IMR-90 (cell line): ENCODE measurements around the gene LYRM4. TPM values are rescaled to one million over a fixed set of nuclear protein-coding genes. Genes with fewer than 3 reads are reported as not detected.

Source experiments
- ATAC-seq: fragments of 200-7000 bp; cut with Tn5 transposase; 2 replicates; pipeline ENCODE4 v1.9.1; 2020; ENCODE audit warnings: low read depth, mild to moderate bottlenecking, moderate library complexity
- BruUV-seq: library from RNA; stranded (reverse); fragments of 400-500 nt; replicated peaks from 2 replicates; lab custom pipeline; 2021; lab: Mats Ljungman, UMichigan
- CTCF ChIA-PET: fragments of 300-600 bp; formaldehyde crosslinking; extraction: SDS; loops from one replicate; lab custom pipeline; 2021; ENCODE audit warnings: antibody characterized with exemption; lab: Yijun Ruan, JAX
- POLR2A ChIA-PET: fragments of 300-600 bp; sonication (Branson Sonifier 250); formaldehyde crosslinking; loops from one replicate; lab custom pipeline; 2022; ENCODE audit warnings: antibody characterized with exemption; ENCODE audit not compliant: unreplicated experiment; lab: Charles Lee
- DNase-seq: peaks from one replicate; pipeline ENCODE4 v3.0.0; 2013
- H2AFZ ChIP-seq: replicated peaks from 2 replicates; pipeline ENCODE3; 2013; ENCODE audit warnings: low read length, mild to moderate bottlenecking; ENCODE audit not compliant: poor library complexity
- H2AK5ac ChIP-seq: 2 replicates; pipeline ENCODE4 v1.6.1; 2013; ENCODE audit warnings: low read depth, low read length, inconsistent platforms
- H2AK9ac ChIP-seq: replicated peaks from 2 replicates; pipeline ENCODE3; 2013; ENCODE audit warnings: mild to moderate bottlenecking, low read depth, low read length, moderate library complexity; ENCODE audit not compliant: poor library complexity
- H2BK120ac ChIP-seq: 2 replicates; pipeline ENCODE4 v1.6.1; 2013; ENCODE audit warnings: low read depth, low read length, inconsistent platforms
- H2BK15ac ChIP-seq: 3 replicates; pipeline ENCODE4 v1.6.1; 2013; ENCODE audit warnings: low read depth, low read length, inconsistent platforms
- H2BK20ac ChIP-seq: 2 replicates; pipeline ENCODE4 v1.6.1; 2013; ENCODE audit warnings: low read depth, mild to moderate bottlenecking, inconsistent platforms, low read length, moderate library complexity
- H2BK5ac ChIP-seq: 2 replicates; pipeline ENCODE4 v1.6.1; 2013; ENCODE audit warnings: mild to moderate bottlenecking, low read depth, low read length, inconsistent platforms; ENCODE audit not compliant: poor library complexity, severe bottlenecking
- H3K14ac ChIP-seq: replicated peaks from 2 replicates; pipeline ENCODE4 v1.6.1; 2013; ENCODE audit warnings: low read depth, low read length, inconsistent platforms
- H3K18ac ChIP-seq: 2 replicates; pipeline ENCODE4 v1.6.1; 2013; ENCODE audit warnings: low read depth, low read length, control low read depth
- H3K23ac ChIP-seq: 2 replicates; pipeline ENCODE4 v1.6.1; 2013; ENCODE audit warnings: low read depth, low read length, inconsistent platforms
- H3K27ac ChIP-seq: 2 replicates; pipeline ENCODE4 v1.5.1; 2013; ENCODE audit warnings: mild to moderate bottlenecking, control low read depth, low read length; ENCODE audit not compliant: insufficient read depth
- H3K27me3 ChIP-seq: 2 replicates; pipeline ENCODE4 v1.6.1; 2013; ENCODE audit warnings: low read length; ENCODE audit not compliant: control insufficient read depth, insufficient read depth
- H3K36me3 ChIP-seq: 2 replicates; pipeline ENCODE4 v1.6.1; 2013; ENCODE audit warnings: low read length, mixed read lengths; ENCODE audit not compliant: control insufficient read depth, insufficient read depth
- H3K4ac ChIP-seq: 2 replicates; pipeline ENCODE4 v1.6.1; 2013; ENCODE audit warnings: low read depth, low read length, inconsistent platforms
- H3K4me1 ChIP-seq: 2 replicates; pipeline ENCODE4 v1.6.1; 2013; ENCODE audit warnings: low read length, mixed read lengths; ENCODE audit not compliant: control insufficient read depth, insufficient read depth
- H3K4me2 ChIP-seq: 2 replicates; pipeline ENCODE4 v1.6.1; 2013; ENCODE audit warnings: low read depth, mild to moderate bottlenecking, control low read depth, low read length, moderate library complexity
- H3K4me3 ChIP-seq: 2 replicates; pipeline ENCODE4 v1.5.1; 2013; ENCODE audit warnings: low read depth, mild to moderate bottlenecking, control low read depth, low read length, moderate library complexity; ENCODE audit not compliant: insufficient read depth
- H3K56ac ChIP-seq: 2 replicates; pipeline ENCODE4 v1.6.1; 2013; ENCODE audit warnings: low read length, inconsistent platforms; ENCODE audit not compliant: insufficient read depth; ENCODE audit errors: extremely low read depth
- H3K79me1 ChIP-seq, 2 experiments: 2 replicates each; pipeline ENCODE4 v1.6.1; 2013; ENCODE audit warnings: low read length in 2 of 2, inconsistent platforms in 1 of 2, low read depth in 1 of 2
- H3K9ac ChIP-seq: 2 replicates; pipeline ENCODE4 v1.6.1; 2013; ENCODE audit warnings: low read depth, low read length, control low read depth
- H3K9me1 ChIP-seq: 2 replicates; pipeline ENCODE4 v1.6.1; 2013; ENCODE audit warnings: low read length, inconsistent platforms; ENCODE audit not compliant: insufficient read depth
- H3K9me3 ChIP-seq: 2 replicates; pipeline ENCODE4 v1.6.1; 2013; ENCODE audit warnings: low read length; ENCODE audit not compliant: control insufficient read depth, insufficient read depth
- H4K20me1 ChIP-seq: 2 replicates; pipeline ENCODE4 v1.6.1; 2013; ENCODE audit warnings: low read length, inconsistent platforms; ENCODE audit not compliant: insufficient read depth
- H4K5ac ChIP-seq: 2 replicates; pipeline ENCODE4 v1.6.1; 2013; ENCODE audit warnings: mild to moderate bottlenecking, low read depth, low read length, control low read depth
- H4K8ac ChIP-seq, 2 experiments: 2 replicates each; pipeline ENCODE4 v1.6.1; 2013; ENCODE audit warnings: low read depth in 2 of 2, low read length in 2 of 2, control low read depth in 1 of 2, inconsistent platforms in 1 of 2
- H4K91ac ChIP-seq: 2 replicates; pipeline ENCODE4 v1.6.1; 2013; ENCODE audit warnings: low read depth, low read length, inconsistent platforms; ENCODE audit not compliant: insufficient read depth
- CEBPB ChIP-seq: IDR thresholded peaks from 2 replicates; pipeline ENCODE4 v1.6.1; 2012; ENCODE audit warnings: low read depth, low read length, improper control_type of control experiment
- NFE2L2 ChIP-seq: fragments of 150-350 bp; IDR thresholded peaks from 2 replicates; pipeline ENCODE4 v1.6.1; 2016; ENCODE audit warnings: low read depth, mild to moderate bottlenecking, low read length
- POLR2A ChIP-seq: IDR thresholded peaks from 2 replicates; pipeline ENCODE4 v1.6.1; 2012; ENCODE audit warnings: mild to moderate bottlenecking, low read depth, low read length
- RCOR1 ChIP-seq: IDR thresholded peaks from 2 replicates; pipeline ENCODE4 v1.6.1; 2012; ENCODE audit warnings: mild to moderate bottlenecking, low read length, improper control_type of control experiment; ENCODE audit not compliant: insufficient replicate concordance
- RFX5 ChIP-seq: IDR thresholded peaks from 2 replicates; pipeline ENCODE4 v1.8.0; 2012; ENCODE audit warnings: low read depth, mild to moderate bottlenecking, low read length, moderate library complexity
- WGBS, 2 experiments: methylation state at CpG; one replicate each; pipeline versions ENCODE4 v1.1.5 to v1.1.7; 2013; ENCODE audit warnings: missing lambda C conversion rate in 2 of 2; ENCODE audit not compliant: insufficient read length in 1 of 2; ENCODE audit errors: extremely low coverage in 2 of 2; 5-methylcytosine and 5-hydroxymethylcytosine counted together
- dilution Hi-C: fragments of 300-500 bp; cut with HindIII; formaldehyde crosslinking; loops from one replicate; pipeline ENCODE4 v1.14.3; 2018; ENCODE audit warnings: low sequenced_read_pairs; ENCODE audit not compliant: unreplicated experiment
- in situ Hi-C: fragments of 300-500 bp; cut with MboI; formaldehyde crosslinking; loops from 3 replicates; pipeline ENCODE4 v1.14.3; 2019; ENCODE audit warnings: low sequenced_read_pairs, inconsistent platforms, mixed read lengths
- intact Hi-C: fragments of 100-400 bp; cut with micrococcal nuclease; formaldehyde crosslinking; loops from 2 replicates; pipeline ENCODE4 v1.10.0; 2022
- polyA plus RNA-seq, 3 experiments: library from polyadenylated mRNA; depleted of rRNA; stranded (reverse); fragments of >200 nt; gene quantifications; 2 replicates each; pipeline ENCODE4 v1.2.3, GENCODE V29; 2012; ENCODE audit warnings: low replicate concordance in 1 of 3
- total RNA-seq: library from RNA; depleted of rRNA; stranded (reverse); fragments of >200 nt; gene quantifications from 2 replicates; pipeline ENCODE4 v1.2.3, GENCODE V29; 2012
- TF ChIP-seq, protein P1 (sequence below): conservative IDR thresholded peaks from 2 replicates; pipeline ENCODE4 v1.5.1; 2012; ENCODE audit warnings: mild to moderate bottlenecking, low read depth, low read length, improper control_type of control experiment

The LYRM4 gene
- total and polyA plus RNA-seq, 2 of the 4 experiments (the other 2 are of a cell fraction) = 11.5 to 26.6 TPM

- Histone ChIP-seq H3K9me3 (no peaks in the 10 kb centered on the region), H3K36me3 (no peaks in the 10 kb centered on the region), H2AFZ (no peak overlapping the region), H3K4me1 (peaks cover 3% of the 10 kb centered on the region), H2BK120ac (no peak overlapping the region), H4K5ac (no peak overlapping the region), H3K4me2 (no peak overlapping the region), H3K9ac (no peak overlapping the region), H3K9me1 (peaks cover 5% of the 10 kb centered on the region; the same call in 1 of the 2 replicates), H4K20me1 (no peaks in the 10 kb centered on the region; the same call in 1 of the 2 replicates), H2AK9ac (no peak overlapping the region), H3K56ac (no peak overlapping the region), H2AK5ac (no peak overlapping the region), H3K4ac (no peak overlapping the region), H3K23ac (no peak overlapping the region), H3K14ac (no peak overlapping the region), H4K91ac (no peak overlapping the region), H3K79me1 (peaks cover 0 to 2% of the 10 kb centered on the region in 2 experiments; a peak in 1 of 4 replicates), H4K8ac (no peak overlapping the region), H3K27me3 (no peaks in the 10 kb centered on the region), H2BK15ac (no peak overlapping the region), H2BK5ac (no peak overlapping the region), H3K27ac (no peak overlapping the region), H2BK20ac (no peak overlapping the region), H3K4me3 (no peak overlapping the region), H3K18ac (no peak overlapping the region)
- DNase-seq (no peak), ATAC-seq (no peak)
- TF ChIP-seq RFX5 (no peak), POLR2A (no peak), RCOR1 (no peak), CEBPB (no peak), NFE2L2 (no peak)
- TF ChIP-seq, protein P1, sequence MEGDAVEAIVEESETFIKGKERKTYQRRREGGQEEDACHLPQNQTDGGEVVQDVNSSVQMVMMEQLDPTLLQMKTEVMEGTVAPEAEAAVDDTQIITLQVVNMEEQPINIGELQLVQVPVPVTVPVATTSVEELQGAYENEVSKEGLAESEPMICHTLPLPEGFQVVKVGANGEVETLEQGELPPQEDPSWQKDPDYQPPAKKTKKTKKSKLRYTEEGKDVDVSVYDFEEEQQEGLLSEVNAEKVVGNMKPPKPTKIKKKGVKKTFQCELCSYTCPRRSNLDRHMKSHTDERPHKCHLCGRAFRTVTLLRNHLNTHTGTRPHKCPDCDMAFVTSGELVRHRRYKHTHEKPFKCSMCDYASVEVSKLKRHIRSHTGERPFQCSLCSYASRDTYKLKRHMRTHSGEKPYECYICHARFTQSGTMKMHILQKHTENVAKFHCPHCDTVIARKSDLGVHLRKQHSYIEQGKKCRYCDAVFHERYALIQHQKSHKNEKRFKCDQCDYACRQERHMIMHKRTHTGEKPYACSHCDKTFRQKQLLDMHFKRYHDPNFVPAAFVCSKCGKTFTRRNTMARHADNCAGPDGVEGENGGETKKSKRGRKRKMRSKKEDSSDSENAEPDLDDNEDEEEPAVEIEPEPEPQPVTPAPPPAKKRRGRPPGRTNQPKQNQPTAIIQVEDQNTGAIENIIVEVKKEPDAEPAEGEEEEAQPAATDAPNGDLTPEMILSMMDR = no peak
- BruUV-seq = no TSS peak
- intact Hi-C loops (no loop called here), dilution Hi-C loops (no loop called here), in situ Hi-C loops (no loop called here)
- CTCF ChIA-PET = no interaction called here
- POLR2A ChIA-PET = no interaction called here
- WGBS, 2 experiments = 95% methylated on average over 4 of the region's 5 CpGs; no CpG with 5 or more reads in 1 of the 2 experiments
Measured at GRCh38 chr6:5197084-5197483, 63.7 kb downstream of the LYRM4 start.
